Frontal cortex (tissue), 4 donors: ENCODE measurements around the gene KIF4B. TPM values are rescaled to one million over a fixed set of nuclear protein-coding genes. Genes with fewer than 3 reads are reported as not detected.
"Not testable (repeated sequence)": the region's sequence is repeated elsewhere in the genome, so short reads cannot be mapped to it uniquely, and the experiment has no call there.

Experiments
- DNase-seq, 2 donors: peaks; one replicate each; pipeline ENCODE4 v3.0.0; 2012; ENCODE audit warnings: low spot score in 2 of 2
- FAIRE-seq: peaks from 2 replicates; lab custom pipeline; 2012; peaks lifted over from hg19 to GRCh38; lab: Jason Lieb, UNC
- total RNA-seq: library from RNA; depleted of rRNA; stranded (reverse); fragments of >200 nt; gene quantifications from one replicate; pipeline ENCODE4 v1.2.3, GENCODE V29; 2014
- donor health status: control.
- donor health status: control.
- donor health status: control.

KIF4B gene
- total RNA-seq, 1 donor from 2014 or later: 0.41 TPM

DNA sequence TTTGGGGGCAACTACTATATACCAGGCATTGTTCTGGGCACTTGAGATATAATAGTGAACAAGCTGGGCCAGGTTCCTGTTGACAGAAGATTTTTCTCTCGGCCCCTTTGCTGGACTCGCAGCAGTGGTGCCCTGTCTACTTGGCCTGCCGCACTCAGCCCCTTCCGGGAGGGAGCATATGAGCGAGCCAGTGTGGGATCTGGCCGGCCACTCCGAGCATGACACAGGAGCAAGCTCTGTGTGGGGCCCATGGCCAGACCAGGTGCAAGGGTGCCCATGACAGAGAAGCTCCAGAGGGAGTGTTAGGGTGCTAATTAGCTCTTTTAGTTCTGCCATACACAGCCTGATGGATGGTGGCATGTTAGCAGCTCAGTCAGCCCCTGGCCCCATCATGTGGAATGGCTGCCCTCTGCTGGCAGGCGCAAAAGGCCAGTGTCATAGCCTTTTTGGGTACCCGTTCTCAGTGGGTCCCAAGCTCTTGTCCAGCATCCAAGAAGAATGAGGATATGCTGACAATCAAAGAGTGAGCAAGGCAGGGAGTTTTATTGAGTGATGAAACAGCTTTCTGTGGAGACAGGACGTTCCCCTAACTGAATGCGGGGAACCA lies 9.3 kb upstream of the KIF4B start:
- DNase-seq (no peak), FAIRE-seq (no peak)

DNA sequence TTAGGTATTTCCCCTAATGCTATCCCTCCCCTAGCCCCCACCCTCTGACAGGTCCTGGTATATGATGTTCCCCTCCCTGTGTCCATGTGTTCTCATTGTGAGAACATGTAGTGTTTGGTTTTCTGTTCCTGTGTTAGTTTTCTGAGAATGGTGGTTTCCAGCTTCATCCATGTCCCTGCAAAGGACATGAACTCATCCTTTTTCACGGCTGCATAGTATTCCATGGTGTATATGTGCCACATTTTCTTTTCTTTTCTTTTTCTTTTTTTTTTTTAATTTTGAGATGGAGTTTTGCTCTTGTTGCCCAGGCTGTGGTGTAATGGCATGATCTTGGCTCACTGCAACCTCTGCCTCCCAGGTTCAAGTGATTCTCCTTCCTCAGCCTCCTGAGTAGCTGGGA lies 7.3 kb upstream of the KIF4B start:
- not testable (repeated sequence) for DNase-seq, FAIRE-seq

DNA sequence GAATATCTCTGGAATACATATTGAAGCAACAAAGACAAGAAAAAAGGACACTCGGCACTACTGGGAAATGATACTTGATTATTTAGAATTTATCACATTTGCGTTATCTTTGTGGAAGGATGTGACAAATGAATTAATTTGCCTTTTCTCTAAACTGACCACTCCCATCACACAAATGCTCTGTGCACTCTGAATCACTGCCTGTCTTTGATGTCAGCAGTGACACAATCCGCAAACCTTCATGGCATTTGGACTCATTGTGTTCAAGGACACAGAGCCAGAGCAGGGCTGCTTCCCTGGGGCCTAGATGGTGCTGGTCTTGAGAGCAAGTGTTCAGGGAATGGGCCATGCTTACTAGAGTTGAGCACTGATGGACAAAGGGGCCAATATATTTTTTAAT lies 4.9 kb upstream of the KIF4B start:
- FAIRE-seq: no peak
- no peak for DNase-seq

DNA sequence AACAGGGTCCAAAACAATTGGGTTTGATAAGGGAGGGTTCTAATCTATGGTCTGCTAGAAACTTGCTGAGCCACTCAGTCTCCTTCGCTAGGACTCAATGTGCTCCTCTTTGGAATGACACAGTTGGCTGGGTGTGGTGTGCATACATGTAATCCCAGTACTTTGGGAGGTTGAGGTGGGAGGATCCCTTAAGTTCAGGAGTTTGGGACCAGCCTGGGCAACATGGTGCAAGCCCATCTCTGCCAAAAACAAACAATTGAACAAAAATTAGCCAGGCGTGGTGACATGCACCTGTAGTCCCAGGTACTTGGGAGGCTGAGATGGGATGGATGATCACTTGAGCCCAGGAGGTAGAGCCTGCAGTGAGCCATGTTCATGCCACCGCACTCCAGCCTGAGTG lies 2.7 kb upstream of the KIF4B start:
- no peak for DNase-seq
- FAIRE-seq: no peak

DNA sequence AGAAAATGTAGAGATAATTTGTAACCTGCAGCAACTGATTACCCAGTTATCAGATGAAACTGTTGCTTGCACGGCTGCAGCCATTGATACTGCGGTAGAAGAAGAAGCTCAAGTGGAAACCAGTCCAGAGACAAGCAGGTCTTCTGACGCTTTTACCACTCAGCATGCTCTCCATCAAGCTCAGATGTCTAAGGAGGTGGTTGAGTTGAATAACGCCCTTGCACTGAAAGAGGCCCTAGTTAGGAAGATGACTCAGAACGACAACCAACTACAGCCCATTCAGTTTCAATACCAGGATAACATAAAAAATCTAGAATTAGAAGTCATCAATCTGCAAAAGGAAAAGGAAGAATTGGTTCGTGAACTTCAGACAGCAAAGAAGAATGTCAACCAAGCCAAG lies 1.7 kb downstream of the KIF4B start:
- DNase-seq: no peak
- no peak for FAIRE-seq

DNA sequence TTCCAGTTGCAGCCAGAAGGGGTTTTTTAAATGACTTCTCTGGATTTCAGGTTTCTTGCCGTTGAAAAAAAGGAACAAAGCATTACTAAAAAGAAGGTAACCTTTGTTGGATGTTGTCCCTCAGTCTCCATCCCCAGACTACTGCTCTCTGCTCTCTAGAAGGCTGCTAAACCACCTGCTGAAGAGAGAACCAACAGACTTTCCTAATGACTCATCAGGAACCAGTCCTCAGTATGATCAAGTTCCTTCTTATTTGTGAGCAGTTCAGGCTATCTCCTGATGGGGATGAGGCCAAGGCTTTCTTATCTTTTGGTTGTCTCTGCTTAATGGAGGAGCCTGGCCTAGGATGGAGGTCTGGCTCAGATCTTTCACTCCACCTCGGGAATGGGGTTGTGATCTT lies 4.1 kb downstream of the KIF4B start:
- FAIRE-seq (no peak), DNase-seq (no peak)

DNA sequence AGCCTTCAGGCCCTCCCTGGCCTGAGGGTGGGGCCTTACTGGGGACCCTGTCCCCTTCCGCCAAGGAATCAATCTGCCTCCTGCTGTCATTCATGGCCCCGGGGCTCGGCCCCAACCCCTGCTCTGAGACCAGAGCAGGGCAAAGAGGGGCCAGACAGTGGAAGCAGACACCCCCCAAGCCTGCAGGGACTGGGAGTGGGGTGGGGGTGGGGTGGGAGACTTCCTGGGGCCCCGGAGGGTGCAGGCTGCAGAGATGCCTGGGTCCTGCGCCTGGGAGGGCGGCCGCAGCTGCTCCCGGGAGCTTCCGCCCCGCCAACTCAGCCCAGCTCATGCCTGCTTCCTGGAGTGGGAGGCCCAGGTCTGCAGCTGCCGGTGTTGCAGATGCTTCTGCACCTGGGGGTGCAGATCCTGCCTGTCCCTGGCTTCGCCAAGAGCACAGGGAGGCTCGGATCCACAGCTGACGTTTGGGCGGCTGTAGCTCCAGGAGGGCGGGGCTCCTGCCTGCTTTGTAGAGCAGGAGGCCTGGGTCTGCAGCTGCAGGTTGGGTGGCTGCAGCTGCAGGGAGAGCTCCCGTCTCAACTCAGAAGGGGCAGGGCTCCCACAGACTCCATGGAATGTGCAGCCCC lies 6.2 kb downstream of the KIF4B start:
- DNase-seq (no peak), FAIRE-seq (no peak)

DNA sequence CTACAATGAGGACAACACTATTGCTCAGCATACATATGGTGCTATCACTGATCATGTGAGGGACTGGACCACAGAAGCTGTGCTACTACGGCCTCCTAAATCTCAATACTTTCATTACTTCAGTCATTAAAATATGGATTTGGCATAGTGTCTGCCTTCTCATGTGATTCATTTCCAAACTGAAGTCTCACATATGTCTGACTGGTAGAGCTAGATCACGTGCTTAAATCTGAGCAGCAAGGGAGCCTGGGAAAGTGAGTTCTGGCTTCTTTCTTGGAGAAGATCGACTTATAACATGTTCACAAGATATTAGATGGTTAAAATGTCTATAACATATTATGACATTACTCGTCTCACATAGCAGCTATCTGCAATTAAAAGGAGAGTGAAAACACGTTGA lies 8.3 kb downstream of the KIF4B start:
- DNase-seq: no peak
- FAIRE-seq: no peak

DNA sequence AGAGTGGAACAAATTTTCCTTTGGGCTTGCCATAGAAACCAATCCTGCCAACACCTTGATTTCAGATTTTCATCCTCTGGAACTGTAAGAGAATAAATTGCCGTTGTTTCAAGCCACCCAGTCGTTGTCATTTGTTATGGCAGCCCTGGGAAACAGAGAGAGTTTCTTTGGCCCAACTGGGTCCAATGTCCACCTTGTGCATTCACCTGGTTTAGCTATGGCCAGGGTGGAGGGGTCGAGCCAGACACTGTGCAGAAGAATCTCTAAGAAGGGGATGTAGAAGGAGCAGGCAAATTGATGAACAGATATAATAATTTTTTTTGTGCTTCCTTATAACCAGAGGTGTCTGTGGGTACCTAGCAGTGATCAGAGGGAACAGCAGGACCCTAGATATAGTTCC lies 9.8 kb downstream of the KIF4B start:
- DNase-seq (no peak), FAIRE-seq (no peak)

DNA sequence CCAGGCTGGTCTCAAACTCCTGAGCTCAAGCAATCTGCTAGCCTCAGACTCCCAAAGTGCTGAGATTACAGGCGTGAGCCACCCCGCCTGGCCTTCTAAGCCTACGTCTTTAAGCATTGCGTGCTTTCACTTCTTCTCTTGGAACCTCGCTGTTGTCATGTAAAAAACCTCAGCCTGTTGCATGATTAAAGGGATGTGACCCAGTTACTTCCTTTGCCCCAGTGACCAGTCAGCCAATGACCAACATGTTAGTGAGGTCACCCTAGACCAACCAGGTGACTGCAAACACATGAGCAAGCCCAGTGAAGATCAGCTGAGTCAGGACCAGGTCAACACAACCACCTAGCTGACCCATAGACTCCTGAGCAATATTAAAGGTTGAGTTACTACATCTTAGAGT lies 10.5 kb downstream of the KIF4B start:
- DNase-seq (no peak), FAIRE-seq (no peak)

DNA sequence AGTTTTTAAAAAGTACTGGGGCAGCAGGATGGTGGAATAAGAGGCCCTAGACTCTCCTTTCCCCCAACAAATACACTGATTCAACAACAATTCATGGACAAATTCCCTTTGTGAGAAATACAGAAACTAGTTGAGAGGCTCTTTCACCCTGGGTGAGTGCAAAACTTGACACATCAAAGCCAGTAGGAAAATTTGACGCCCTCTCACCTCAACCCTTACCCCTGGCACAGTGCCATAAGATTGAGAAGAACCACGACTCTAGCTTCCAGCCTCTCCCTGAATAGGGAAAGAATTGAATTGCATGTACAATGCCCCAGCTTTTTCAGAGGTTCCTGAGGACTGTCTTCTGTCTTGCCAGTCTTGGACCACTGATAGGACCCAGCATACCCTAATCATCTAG lies 12.3 kb downstream of the KIF4B start:
- FAIRE-seq: no peak
- no peak for DNase-seq

DNA sequence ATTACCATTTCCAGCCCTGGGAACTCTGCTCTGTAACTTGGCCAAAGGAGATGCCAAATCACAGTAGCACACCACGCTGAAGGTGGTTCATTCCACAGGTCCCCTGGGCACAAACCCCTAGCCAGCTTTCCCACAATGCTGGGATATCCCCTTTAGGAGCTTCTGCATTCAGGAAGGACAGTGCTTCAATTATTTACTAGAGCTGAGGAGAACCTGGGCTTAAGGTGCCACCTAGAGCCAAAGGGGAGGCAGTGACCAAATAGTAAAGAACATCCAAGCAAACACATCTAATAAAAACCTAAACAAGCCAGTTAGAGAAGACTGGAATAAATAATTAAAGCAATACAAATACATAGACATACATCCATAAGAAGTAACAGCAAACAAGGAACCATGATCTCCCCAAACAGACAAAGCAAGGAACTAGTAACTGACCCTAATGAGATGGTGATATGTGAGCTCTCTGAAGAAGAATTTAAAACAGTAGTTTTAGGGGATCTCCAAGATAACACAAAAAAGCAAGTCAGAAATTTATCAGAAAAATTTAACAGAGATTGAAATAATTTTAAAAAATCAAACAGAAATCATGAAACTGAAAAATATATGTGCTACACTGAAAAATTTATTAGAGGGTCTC lies 14.6 kb downstream of the KIF4B start:
- FAIRE-seq (no peak), DNase-seq (no peak)

DNA sequence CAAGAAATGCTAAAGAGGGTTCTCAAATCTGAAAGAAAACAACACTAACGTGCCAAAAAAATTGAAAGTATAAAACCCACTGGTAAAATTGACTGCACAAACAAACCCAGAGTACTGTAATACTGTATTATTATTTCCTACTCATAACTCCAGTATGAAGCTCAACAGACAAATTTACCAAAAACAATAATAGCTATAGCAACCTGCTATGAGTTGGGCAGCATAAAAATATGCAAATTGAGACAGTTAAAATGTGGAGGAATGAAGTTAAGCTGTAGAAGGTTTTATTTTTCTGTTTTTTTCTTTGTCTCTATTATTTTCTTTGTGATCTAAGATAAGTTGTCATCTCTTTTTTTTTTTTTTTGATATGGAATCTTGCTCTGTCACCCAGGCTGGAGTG lies 15.7 kb downstream of the KIF4B start:
- FAIRE-seq: no peak

DNA sequence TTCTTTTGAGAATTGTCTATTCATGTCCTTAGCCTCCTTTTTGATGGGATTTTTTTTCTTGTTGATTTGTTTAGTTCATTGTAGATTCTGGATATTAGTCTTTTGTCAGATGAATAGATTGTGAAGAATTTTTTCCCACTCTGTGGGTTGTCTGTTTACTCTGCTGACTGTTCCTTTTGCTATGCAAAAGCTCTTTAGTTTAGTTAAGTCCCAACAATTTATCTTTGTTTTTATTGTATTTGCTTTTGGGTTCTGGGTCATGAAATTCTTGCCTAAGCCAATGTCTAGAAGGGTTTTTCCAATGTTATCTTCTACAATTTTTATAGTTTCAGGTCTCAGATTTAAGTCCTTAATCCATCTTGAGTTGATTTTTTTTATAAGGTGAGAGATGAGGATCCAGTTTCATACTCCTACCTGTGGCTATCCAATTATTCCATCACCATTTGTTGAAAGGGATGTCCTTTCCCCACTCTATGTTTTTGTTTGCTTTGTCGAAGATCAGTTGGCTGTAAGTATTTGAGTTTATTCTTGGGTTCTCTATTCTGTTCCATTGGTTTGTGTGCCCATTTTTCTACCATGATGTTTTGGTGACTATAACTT lies 20.7 kb downstream of the KIF4B start:
- not testable (repeated sequence) for FAIRE-seq, DNase-seq

More for the DNA sequence above, 15.7 kb downstream of the KIF4B start:
- DNase-seq: no peak

DNA sequence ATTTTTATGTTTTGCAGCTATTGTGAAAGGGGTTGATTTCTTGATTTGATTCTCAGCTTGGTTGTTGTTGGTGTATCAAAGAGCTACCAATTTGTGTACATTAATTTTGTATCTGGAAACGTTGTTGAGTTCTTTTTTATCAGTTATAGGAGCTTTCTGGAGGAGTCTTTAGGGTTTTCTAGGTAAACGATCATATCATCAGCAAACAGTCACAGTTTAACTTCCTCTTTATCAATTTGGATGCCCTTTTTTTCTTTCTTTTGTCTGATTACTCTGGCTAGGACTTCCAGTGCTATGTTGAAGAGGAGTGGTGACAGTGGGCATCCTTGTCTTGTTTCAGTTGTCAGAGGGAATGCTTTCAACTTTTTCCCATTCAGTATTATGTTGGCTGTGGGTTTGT lies 21.5 kb downstream of the KIF4B start:
- FAIRE-seq, DNase-seq: not testable (repeated sequence)

DNA sequence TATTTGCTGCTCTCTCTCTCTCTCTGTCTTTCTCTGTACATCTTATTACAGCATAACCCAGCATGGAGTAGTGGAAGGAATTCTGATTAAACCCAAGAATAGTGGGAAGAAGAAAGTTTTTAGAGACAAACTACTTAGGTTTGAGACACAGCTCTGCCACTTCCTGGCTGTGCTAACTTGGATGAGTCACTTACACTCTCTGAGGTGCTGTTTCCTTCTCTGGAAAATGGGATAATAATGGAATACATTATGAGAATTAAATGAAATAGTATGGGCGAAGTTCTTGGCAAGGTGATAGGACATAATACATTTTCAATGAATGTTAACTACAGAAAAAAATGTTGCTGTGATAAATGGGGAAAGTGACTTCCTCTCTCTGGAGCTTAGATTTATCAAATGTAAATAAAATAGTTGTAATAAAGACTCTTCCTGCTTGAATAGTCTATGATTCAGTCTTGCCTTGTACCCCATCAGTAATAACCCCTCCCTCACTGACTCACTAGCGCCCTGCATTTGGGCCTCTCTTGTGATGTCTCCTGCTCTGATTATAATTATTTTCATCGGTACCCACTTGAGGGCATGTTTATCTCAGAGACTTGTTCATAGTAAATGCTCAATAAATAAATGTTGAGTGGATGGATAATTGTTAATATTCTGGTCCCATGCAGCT lies 27.6 kb downstream of the KIF4B start:
- DNase-seq (no peak), FAIRE-seq (no peak)

DNA sequence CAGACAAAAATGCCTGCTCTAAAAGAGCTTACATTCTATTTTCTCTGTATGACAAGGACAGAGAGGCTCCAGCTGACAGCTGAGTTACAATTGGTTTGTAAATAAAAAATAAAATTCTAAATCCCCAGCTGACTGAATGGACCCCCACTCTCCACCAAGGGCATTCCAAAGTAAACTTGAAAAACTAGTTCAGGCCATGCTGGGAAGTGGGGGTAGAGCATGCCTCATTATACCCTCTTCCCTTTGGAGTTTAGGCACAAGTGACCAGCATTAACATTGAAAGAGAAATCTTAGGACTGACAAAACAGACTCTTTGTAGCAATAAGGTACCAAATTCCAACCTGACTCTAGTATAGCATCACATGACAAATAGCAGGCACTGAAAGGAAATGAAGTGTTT lies 31.0 kb downstream of the KIF4B start:
- DNase-seq: no peak
- FAIRE-seq: no peak

DNA sequence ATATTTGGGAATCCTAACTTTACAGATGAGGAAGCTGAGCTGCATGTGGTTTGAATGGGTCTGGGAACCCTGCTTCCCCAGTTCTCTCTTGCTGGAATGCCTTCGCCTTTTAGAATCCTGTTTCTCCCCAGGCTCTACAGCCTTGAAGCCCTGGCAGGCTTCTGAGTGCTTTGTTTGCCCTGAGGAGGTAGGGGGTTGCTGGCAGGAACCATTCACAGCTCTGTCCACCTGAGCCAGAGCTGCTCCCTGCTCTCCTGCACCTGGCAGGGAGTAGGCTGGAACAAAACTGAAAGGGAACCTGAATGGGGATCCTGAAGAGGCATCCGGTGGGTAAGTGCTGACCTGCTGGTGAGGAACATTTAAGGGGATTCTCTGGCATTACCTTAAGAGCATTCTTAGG lies 33.0 kb downstream of the KIF4B start:
- no peak for DNase-seq
- no peak for FAIRE-seq

DNA sequence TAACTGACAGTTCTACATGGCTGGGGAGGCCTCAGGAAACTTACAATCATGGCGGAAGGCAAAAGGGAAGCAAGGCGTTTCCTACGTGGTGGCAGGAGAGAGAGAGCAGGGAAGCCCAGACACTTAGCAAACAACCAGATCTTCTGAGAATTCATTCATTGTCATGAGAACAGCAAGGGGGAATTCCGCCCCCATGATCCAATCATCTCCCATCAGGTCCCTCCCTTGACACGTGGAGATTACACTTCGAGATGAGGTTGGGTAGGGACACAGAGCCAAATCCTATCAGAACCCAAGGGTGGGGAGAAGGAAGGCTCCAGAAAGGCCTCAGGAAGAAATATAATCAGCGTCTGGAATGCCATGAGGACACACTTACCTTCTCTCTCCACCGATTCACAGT lies 34.3 kb downstream of the KIF4B start:
- no peak for FAIRE-seq
- no peak for DNase-seq

DNA sequence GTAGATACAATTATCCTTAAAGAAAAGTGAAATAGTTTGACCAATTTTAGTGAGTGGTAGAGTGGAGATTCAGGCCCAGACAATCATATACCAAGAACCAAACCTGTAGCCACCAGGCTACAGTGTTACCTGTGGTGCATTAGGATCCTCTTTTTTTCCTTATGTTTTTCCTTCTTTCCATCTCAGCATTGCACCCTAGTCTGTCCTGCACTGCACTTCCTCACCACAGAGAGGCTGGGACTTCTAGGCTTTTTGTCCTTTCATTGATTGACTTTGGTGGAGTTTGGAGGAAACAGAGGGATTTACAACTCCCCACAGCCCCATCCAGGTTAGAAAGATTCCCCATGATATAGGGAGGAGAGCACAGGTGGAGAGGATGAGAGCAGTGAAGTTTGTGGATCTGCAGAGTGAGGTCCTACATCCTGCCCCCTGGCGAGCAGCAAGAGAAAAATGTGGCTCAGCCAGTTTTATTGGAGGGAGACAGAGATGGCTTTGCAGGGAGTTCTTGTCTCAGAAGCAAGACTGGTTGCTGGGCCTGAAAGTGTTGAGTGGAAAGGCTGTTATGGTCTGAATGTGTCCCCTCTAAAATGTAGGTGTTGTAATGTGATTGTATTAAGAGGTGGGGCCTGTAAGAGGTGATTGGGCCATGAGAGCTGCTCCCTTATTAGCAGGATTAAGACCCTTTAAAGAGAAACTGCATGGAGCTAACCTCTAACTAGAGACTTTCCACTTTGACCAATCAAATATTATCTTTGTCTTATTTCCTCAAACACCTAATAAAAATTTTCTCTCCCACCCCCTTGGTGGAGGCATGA lies 36.2 kb downstream of the KIF4B start:
- DNase-seq (no peak), FAIRE-seq (no peak)
